Ecto neural progenitor cell (in vitro differentiated cells): Measurements from ENCODE around the gene CAMTA1.

ENCODE experiments used
- DNase-seq: peaks from one replicate; pipeline ENCODE4 v3.0.0-alpha.2; 2018; ENCODE audit warnings: low spot score

CAMTA1 gene

DNA sequence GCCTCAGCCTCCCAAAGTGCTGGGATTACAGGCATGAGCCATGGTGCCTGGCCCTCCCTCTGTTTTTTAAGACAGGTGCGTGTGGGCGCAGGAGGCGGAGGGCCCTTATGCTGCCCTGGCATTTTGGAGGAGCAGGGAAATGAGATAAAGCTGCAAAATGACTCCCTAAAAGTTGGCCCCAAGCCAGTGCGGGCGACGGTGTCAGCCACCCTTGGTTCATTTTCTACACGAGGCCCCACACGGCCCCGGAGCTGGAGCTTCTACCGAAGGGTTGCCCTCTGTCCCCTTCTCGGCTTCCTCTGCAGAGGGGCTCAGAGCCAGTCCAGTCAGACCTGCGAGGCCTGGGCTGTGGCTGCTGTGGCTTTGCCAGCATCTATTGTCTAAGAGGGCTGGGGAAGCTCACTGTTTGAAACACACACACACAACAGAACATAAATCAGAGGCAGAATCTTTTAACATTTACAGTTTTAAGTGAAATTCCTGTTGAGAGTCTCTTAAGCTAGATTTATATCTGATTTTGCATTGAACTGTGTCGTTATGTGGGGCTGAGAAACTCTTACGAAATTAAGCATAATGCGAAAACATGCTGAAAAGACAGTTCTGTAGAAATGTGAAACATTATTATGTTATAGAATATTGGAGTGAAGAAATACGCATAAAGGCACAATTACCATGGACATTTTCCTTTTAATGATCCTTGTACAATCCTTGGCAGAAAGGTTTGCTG lies 255.9 kb downstream of the CAMTA1 start:
- no peak for DNase-seq

- no peak for DNase-seq
Measured at GRCh38 chr1:7042322-7043190, 257.3 kb downstream of the CAMTA1 start.

GRCh38 chr1:7043191-7043549 lies 257.9 kb downstream of the CAMTA1 start:
- no peak for DNase-seq

GRCh38 chr1:7043719-7044535 lies 258.7 kb downstream of the CAMTA1 start:
- no peak for DNase-seq

DNA sequence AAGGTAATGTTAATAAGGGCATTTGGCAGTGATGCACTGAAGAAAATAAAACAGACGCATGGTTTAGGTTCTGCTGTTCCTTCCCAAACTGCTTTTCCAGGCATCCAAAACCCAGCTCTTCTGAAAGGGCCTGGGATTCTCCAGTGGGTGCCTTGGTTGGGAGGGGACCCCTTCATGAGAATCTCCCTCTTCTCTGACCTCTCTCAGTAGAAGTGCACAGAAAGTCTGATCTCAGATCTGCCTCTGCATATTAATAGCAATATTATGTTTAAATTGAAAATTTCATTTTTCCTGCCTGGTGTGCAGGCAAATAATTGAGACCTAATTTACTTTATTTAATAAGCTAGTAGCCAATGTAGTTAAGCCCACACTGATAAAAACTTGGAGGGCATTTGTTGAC lies 260.6 kb downstream of the CAMTA1 start:
- DNase-seq: no peak

DNA sequence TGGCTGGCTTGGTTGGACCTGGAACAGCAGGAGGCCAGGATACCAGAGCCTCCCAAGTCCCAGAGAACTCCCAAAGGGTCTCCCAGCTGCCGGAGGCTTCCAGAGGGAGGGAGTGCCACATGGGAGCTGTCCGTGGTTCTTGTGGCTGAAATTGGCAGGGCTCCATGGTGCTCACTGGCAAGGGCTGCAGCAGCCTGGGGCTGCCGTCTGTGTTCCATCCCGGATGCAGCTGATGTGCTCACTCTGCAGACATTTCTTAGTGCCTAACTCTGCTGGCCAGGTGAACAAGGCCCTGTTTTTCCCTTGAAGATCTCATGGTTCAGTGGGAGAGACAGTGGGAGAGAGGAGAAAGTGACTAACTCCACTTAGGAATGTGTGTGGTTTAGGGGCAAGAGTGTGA lies 261.1 kb downstream of the CAMTA1 start:
- DNase-seq: peak; percentile 72

GRCh38 chr1:7046891-7047290 lies 261.6 kb downstream of the CAMTA1 start:
- no peak for DNase-seq

DNA sequence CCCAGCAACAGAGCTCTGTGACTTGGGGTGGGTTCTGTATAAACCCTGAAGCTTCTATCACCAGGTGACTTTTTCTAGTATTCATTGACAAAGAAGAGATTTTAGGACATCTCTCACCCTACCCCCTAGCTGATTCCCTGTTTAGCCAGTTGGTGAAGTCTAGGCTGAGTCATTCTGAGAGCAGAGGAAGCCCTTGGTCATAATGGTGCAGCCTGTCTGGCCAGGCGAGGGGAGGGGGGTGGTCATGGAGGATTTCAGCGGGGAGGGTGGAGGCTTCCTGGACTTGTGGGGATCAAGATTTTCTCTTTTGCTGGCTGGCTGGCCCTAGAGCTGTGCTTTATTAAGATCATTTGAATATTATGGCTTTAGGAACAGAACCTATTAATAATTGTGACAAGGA lies 262.6 kb downstream of the CAMTA1 start:
- no peak for DNase-seq

GRCh38 chr1:7048395-7048794 lies 263.1 kb downstream of the CAMTA1 start:
- no peak for DNase-seq

- no peak for DNase-seq
Measured at GRCh38 chr1:7049913-7050625, 264.8 kb downstream of the CAMTA1 start.

GRCh38 chr1:7050751-7051665 lies 265.8 kb downstream of the CAMTA1 start:
- no peak for DNase-seq

GRCh38 chr1:7052701-7053100 lies 267.4 kb downstream of the CAMTA1 start:
- DNase-seq: peak; percentile 29

GRCh38 chr1:7060745-7061144 lies 275.5 kb downstream of the CAMTA1 start:
- DNase-seq: no peak

DNA sequence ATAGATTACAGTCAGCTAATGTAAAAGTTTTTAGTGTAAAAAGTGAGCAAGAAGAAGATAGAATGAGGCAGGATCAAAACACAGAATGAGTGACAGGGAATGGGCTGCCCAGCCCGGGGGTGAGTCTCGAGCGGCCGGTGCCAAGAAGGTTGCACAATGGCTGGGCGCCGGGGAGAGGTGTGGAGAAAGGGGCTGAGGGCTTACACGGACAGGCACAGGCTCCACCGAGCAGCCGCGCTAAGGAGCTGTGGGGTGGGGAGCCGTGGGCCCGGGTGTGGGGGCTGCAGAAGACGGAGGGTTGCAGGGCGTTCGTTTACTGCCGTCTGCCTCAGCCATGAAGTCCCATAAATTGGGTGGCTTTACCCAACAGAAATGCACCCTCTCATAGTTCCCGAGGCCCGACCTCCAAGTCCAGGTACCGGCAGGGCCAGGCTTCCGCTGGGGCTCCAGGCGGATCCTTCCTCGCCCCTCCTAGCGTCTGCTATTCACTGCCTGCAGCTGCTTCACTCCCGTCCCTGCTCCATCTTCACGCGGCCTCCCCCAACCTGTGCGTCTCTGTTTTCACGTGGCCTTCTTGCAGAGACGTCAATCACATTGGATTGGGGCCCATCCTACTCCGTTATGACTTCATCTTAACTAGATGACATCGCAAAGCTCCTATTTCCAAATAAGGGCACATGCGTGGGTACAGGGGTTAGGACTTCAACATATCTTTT lies 277.2 kb downstream of the CAMTA1 start:
- DNase-seq: no peak

DNA sequence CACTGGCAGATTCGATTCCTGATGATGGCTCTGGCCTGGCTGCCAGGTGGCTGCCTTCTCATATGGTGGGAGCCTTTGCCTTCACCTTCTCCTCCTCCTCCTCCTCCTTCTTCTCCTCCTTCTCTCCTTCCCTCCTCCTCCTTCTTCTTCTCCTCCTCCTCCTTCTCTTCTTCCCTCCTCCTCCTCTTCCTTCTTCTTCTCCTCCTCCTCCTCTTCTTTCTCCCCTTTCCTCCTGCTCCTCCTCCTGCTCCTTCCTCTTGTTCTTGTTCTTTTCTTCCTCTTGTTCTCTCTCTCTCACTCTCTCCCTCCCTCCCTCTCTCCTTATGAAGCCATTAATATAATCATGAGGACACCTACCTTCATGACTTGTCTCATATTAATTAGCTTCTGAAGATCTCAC lies 278.7 kb downstream of the CAMTA1 start:
- DNase-seq: no peak

GRCh38 chr1:7068552-7068951 lies 283.3 kb downstream of the CAMTA1 start:
- no peak for DNase-seq

DNA sequence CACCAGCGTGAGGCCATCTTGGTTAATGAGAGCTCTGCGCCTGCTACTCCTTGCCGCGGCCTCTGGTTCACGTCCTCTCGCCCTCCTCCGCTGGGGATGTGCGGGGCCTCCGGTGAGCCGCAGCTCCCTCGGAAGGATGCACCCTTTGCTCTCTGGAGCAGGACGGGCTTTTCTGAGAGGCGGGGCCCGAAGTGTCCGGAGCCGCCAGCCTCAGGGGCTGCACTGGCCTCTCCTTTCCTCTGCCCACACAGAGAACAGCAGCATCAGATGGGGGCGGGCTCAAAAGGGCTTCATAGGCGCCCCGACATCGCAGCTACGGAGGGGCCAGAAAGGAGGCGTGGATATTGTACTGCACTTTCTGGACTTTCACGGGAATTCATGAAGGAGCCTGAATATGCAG lies 284.7 kb downstream of the CAMTA1 start:
- peak; percentile 67 for DNase-seq

DNA sequence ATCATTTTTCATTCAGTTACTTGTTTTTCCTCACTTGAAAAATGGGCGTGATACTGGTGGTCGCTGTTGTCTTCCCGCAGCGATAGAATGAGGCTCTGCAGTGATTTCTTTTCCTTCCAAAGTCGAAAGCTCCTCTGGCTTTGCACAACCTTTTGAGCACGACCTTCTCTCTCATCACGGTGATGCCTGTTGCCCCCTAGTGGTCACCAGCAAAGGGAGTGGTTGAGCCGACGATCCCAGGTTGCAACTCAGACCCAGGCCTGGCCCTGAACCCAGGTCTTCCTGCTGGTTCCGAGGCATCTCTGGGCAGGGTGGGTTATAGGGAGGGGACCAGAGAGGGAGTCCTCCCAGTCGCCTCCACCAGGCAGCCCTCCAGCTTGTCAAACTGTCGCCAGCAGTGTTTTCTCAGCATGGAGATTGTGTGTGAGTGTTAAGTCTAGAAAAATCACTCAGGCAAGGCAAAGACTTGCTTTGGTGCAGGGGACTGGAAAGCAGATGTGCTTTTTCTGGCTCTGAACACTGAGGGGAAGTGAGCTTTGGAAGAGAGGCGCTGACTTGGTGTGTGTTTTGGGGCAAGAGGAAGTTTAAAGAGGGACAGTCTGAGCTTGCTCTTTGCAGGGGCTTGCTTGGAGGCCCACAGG lies 285.3 kb downstream of the CAMTA1 start:
- DNase-seq: peak; percentile 76

DNA sequence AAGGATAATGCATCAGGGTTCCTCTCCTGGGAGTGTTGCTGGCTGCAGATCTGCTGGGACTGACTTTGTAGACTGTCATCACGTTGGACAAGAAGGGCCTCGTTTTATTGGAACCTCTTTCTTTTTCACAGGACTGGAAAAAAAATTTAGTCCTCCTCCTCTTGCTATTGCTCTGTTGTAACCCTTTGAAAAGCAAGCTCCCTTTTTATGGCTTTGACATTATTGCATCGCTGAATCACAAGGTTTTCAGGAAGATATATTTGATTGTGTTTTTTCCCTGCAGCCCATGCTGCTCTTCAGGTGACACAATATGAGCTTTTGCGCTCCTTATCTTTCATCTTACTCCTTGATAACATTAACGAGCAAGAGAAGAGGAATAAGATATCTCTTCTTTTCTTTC lies 290.9 kb downstream of the CAMTA1 start:
- no peak for DNase-seq

- no peak for DNase-seq
Measured at GRCh38 chr1:7076572-7076971, 291.3 kb downstream of the CAMTA1 start.
